GM23338 (cell line): ENCODE data around the gene LCE7A. TPM values are rescaled to one million over a fixed set of nuclear protein-coding genes. Genes with fewer than 3 reads are reported as not detected.
A peak's percentile ranks its signal among the peaks of the same experiment; 100 is the strongest.

Experiments used
- ATAC-seq: fragments of 200-7000 bp; cut with Tn5 transposase; 3 replicates; pipeline ENCODE4 v1.9.1; 2020
- DNase-seq: peaks from one replicate; pipeline ENCODE4 v3.0.0-alpha.2; 2015; ENCODE audit warnings: low spot score
- H2AFZ ChIP-seq: fragments of 200-600 bp; sonication (generic); 2 replicates; pipeline ENCODE4 v1.8.0; 2016; ENCODE audit warnings: antibody characterized with exemption, mild to moderate bottlenecking, moderate library complexity
- H3F3A ChIP-seq: fragments of 200-600 bp; sonication (generic); replicated peaks from 2 replicates; pipeline ENCODE4 v1.8.0; 2017; ENCODE audit warnings: antibody characterized with exemption, mixed run types, low read depth
- H3K27ac ChIP-seq: fragments of 200-600 bp; sonication (generic); 2 replicates; pipeline ENCODE4 v1.6.1; 2016; ENCODE audit warnings: low read depth
- H3K27me3 ChIP-seq: fragments of 200-600 bp; sonication (generic); 2 replicates; pipeline ENCODE4 v1.8.0; 2016; ENCODE audit warnings: mild to moderate bottlenecking, mixed run types, moderate library complexity; ENCODE audit not compliant: insufficient read depth
- H3K36me3 ChIP-seq: fragments of 200-600 bp; sonication (generic); 2 replicates; pipeline ENCODE4 v1.8.0; 2016; ENCODE audit warnings: mild to moderate bottlenecking; ENCODE audit not compliant: insufficient read depth
- H3K4me1 ChIP-seq: fragments of 200-600 bp; sonication (generic); 2 replicates; pipeline ENCODE4 v1.8.0; 2016; ENCODE audit warnings: mild to moderate bottlenecking, moderate library complexity; ENCODE audit not compliant: insufficient read depth
- H3K4me2 ChIP-seq: fragments of 200-600 bp; sonication (generic); 2 replicates; pipeline ENCODE4 v1.7.1; 2017; ENCODE audit warnings: mixed run types
- H3K4me3 ChIP-seq: fragments of 200-600 bp; sonication (generic); 2 replicates; pipeline ENCODE4 v1.6.1; 2016; ENCODE audit warnings: mixed run types
- H3K79me2 ChIP-seq: fragments of 200-600 bp; sonication (generic); replicated peaks from 2 replicates; pipeline ENCODE4 v1.8.0; 2017; ENCODE audit warnings: mild to moderate bottlenecking; ENCODE audit not compliant: insufficient read depth
- H3K9me2 ChIP-seq: fragments of 200-600 bp; sonication (generic); 2 replicates; pipeline ENCODE4 v1.8.0; 2017; ENCODE audit not compliant: insufficient read depth
- H4K20me1 ChIP-seq: fragments of 200-600 bp; sonication (generic); replicated peaks from 2 replicates; pipeline ENCODE4 v1.8.0; 2017; ENCODE audit warnings: mild to moderate bottlenecking; ENCODE audit not compliant: insufficient read depth
- H3K27ac Mint-ChIP-seq: 2 replicates; pipeline ENCODE4 v1.8.0; 2020; ENCODE audit warnings: inconsistent platforms, mild to moderate bottlenecking, moderate library complexity, mixed read lengths
- H3K27me3 Mint-ChIP-seq: 3 replicates; pipeline ENCODE4 v1.8.0; 2022; ENCODE audit warnings: low read depth, mild to moderate bottlenecking, moderate library complexity, mixed read lengths, inconsistent platforms; ENCODE audit not compliant: insufficient read depth, poor library complexity
- H3K36me3 Mint-ChIP-seq: 3 replicates; pipeline ENCODE4 v1.8.0; 2021; ENCODE audit warnings: low read depth, mild to moderate bottlenecking, inconsistent platforms, moderate library complexity, mixed read lengths
- H3K4me1 Mint-ChIP-seq: 3 replicates; pipeline ENCODE4 v1.8.0; 2020; ENCODE audit warnings: mild to moderate bottlenecking, inconsistent platforms, mixed read lengths
- H3K4me3 Mint-ChIP-seq: 3 replicates; pipeline ENCODE4 v1.8.0; 2021; ENCODE audit warnings: moderate library complexity, mild to moderate bottlenecking, inconsistent platforms, mixed read lengths
- H3K9me3 Mint-ChIP-seq: 3 replicates; pipeline ENCODE4 v1.8.0; 2020; ENCODE audit warnings: moderate library complexity, mild to moderate bottlenecking, inconsistent platforms, mixed read lengths
- CREB1 ChIP-seq: fragments of 250-450 bp; sonication (Bioruptor Pico); IDR thresholded peaks from 2 replicates; pipeline ENCODE4 v1.5.0; 2020; ENCODE audit warnings: low read depth, mild to moderate bottlenecking, moderate library complexity
- EZH2 ChIP-seq: fragments of 200-600 bp; sonication (generic); IDR thresholded peaks from one replicate; pipeline ENCODE4 v1.8.0; 2017; ENCODE audit warnings: antibody characterized with exemption, mild to moderate bottlenecking, low read depth; ENCODE audit not compliant: unreplicated experiment
- EZH2phosphoT487 ChIP-seq: fragments of 200-600 bp; sonication (generic); IDR thresholded peaks from one replicate; pipeline ENCODE4 v1.8.1; 2018; ENCODE audit warnings: antibody characterized with exemption; ENCODE audit not compliant: unreplicated experiment
- JUNB ChIP-seq: IDR thresholded peaks from one replicate; pipeline ENCODE4 v1.6.1; 2016; ENCODE audit warnings: antibody characterized with exemption; ENCODE audit not compliant: unreplicated experiment
- NANOG ChIP-seq: IDR thresholded peaks from 2 replicates; pipeline ENCODE4 v1.6.1; 2016; ENCODE audit warnings: antibody characterized with exemption, borderline replicate concordance
- POLR2AphosphoS5 ChIP-seq: IDR thresholded peaks from 2 replicates; pipeline ENCODE4 v1.6.1; 2016; ENCODE audit warnings: antibody characterized with exemption, low read depth
- STAT1 ChIP-seq: IDR thresholded peaks from one replicate; pipeline ENCODE4 v1.6.1; 2016; ENCODE audit warnings: antibody characterized with exemption; ENCODE audit not compliant: unreplicated experiment
- ZNF114 ChIP-seq: fragments of 250-450 bp; sonication (Bioruptor Pico); IDR thresholded peaks from 2 replicates; pipeline ENCODE4 v1.5.0; 2020; ENCODE audit warnings: mild to moderate bottlenecking, moderate library complexity
- ZNF331 ChIP-seq: fragments of 250-450 bp; sonication (Bioruptor Pico); IDR thresholded peaks from 2 replicates; pipeline ENCODE4 v1.5.0; 2020; ENCODE audit warnings: low read depth, mild to moderate bottlenecking, moderate library complexity
- polyA plus RNA-seq: library from polyadenylated mRNA; unstranded; fragments of >200 nt; fragmentation: Nextera tagmentation; extraction: Ambion mirVana; gene quantifications from 2 replicates; pipeline ENCODE4 v1.2.1, GENCODE V29; 2016
- total RNA-seq: library from RNA; depleted of rRNA; stranded (reverse); fragments of >200 nt; shearing (Covaris generic); gene quantifications from 2 replicates; pipeline ENCODE4 v1.2.3, GENCODE V29; 2014
- TF ChIP-seq, protein P1 (sequence below): IDR thresholded peaks from one replicate; pipeline ENCODE4 v1.6.1; 2018; ENCODE audit warnings: antibody characterized with exemption; ENCODE audit not compliant: unreplicated experiment
- TF ChIP-seq, protein P2 (sequence below): fragments of 250-450 bp; sonication (Bioruptor Pico); IDR thresholded peaks from 2 replicates; pipeline ENCODE4 v1.5.0; 2020; ENCODE audit warnings: mild to moderate bottlenecking, moderate library complexity
- TF ChIP-seq, protein P3 (sequence below): IDR thresholded peaks from 2 replicates; pipeline ENCODE4 v1.6.1; 2016; ENCODE audit warnings: antibody characterized with exemption
- TF ChIP-seq, protein P4 (sequence below), 2 experiments: fragments of 200-600 bp in 1 of 2; sonication (generic) in 1 of 2; conservative IDR thresholded peaks; 2 replicates each; pipeline versions ENCODE4 v1.5.1 to v1.6.1; 2016 to 2017; ENCODE audit warnings: antibody characterized with exemption in 2 of 2, low read depth in 2 of 2, mild to moderate bottlenecking in 2 of 2, moderate library complexity in 1 of 2

LCE7A gene
- total and polyA plus RNA-seq, 2 experiments from 2014 or later = not detected

DNA sequence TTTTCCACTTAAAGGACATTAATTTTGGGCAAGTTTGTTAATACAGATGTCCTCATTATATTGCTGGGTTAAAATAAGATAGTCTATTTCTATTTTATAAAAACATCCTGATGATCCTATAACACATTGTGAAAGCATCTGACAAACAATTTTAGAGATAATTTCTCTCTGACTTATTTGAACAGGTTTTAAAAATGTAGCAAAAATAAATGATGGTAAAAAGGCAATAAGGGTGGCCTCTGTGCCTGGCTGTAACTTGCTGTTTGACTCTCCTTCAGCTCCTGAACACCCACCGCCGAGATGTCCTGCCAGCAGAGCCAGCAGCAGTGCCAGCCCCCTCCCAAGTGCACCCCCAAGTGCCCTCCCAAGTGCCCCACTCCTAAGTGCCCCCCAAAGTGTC is 32.6 kb upstream of the LCE7A start, which contains the start of gene LCE1A:
Gene LCE1A (plus strand): TSS at position 301 of the 400 bp plus-strand sequence. CDS start 0 bp downstream, at position 301.
- ATAC-seq (no peak), DNase-seq (no peak)
- H3K27me3 Mint-ChIP-seq = peaks cover 4% of the 10 kb centered on the region
- H3K9me3 Mint-ChIP-seq = peaks cover 26% of the 10 kb centered on the region
- Histone ChIP-seq H3K9me2 (no peaks in the 10 kb centered on the region), H3K4me3 (no peak within 1 kb of the TSS), H3F3A (no peaks in the 10 kb centered on the region), H3K36me3 (no peaks in the 10 kb centered on the region), H3K4me1 (no peaks in the 10 kb centered on the region), H3K79me2 (no peaks in the 10 kb centered on the region), H2AFZ (peak within 1 kb of the TSS; percentile 32; the same call in 1 of the 2 replicates), H3K27me3 (no peaks in the 10 kb centered on the region), H4K20me1 (no peaks in the 10 kb centered on the region), H3K27ac (no peak within 1 kb of the TSS), H3K4me2 (no peak within 1 kb of the TSS)
- no peaks in the 10 kb centered on the region for H3K4me1 Mint-ChIP-seq
- H3K4me3 Mint-ChIP-seq = no peak within 1 kb of the TSS
- TF ChIP-seq JUNB = no peak
- no peak for TF ChIP-seq CREB1
- no peak for TF ChIP-seq EZH2
- TF ChIP-seq NANOG = no peak
- TF ChIP-seq, protein P1, sequence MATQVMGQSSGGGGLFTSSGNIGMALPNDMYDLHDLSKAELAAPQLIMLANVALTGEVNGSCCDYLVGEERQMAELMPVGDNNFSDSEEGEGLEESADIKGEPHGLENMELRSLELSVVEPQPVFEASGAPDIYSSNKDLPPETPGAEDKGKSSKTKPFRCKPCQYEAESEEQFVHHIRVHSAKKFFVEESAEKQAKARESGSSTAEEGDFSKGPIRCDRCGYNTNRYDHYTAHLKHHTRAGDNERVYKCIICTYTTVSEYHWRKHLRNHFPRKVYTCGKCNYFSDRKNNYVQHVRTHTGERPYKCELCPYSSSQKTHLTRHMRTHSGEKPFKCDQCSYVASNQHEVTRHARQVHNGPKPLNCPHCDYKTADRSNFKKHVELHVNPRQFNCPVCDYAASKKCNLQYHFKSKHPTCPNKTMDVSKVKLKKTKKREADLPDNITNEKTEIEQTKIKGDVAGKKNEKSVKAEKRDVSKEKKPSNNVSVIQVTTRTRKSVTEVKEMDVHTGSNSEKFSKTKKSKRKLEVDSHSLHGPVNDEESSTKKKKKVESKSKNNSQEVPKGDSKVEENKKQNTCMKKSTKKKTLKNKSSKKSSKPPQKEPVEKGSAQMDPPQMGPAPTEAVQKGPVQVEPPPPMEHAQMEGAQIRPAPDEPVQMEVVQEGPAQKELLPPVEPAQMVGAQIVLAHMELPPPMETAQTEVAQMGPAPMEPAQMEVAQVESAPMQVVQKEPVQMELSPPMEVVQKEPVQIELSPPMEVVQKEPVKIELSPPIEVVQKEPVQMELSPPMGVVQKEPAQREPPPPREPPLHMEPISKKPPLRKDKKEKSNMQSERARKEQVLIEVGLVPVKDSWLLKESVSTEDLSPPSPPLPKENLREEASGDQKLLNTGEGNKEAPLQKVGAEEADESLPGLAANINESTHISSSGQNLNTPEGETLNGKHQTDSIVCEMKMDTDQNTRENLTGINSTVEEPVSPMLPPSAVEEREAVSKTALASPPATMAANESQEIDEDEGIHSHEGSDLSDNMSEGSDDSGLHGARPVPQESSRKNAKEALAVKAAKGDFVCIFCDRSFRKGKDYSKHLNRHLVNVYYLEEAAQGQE = no peak
- TF ChIP-seq, protein P2, sequence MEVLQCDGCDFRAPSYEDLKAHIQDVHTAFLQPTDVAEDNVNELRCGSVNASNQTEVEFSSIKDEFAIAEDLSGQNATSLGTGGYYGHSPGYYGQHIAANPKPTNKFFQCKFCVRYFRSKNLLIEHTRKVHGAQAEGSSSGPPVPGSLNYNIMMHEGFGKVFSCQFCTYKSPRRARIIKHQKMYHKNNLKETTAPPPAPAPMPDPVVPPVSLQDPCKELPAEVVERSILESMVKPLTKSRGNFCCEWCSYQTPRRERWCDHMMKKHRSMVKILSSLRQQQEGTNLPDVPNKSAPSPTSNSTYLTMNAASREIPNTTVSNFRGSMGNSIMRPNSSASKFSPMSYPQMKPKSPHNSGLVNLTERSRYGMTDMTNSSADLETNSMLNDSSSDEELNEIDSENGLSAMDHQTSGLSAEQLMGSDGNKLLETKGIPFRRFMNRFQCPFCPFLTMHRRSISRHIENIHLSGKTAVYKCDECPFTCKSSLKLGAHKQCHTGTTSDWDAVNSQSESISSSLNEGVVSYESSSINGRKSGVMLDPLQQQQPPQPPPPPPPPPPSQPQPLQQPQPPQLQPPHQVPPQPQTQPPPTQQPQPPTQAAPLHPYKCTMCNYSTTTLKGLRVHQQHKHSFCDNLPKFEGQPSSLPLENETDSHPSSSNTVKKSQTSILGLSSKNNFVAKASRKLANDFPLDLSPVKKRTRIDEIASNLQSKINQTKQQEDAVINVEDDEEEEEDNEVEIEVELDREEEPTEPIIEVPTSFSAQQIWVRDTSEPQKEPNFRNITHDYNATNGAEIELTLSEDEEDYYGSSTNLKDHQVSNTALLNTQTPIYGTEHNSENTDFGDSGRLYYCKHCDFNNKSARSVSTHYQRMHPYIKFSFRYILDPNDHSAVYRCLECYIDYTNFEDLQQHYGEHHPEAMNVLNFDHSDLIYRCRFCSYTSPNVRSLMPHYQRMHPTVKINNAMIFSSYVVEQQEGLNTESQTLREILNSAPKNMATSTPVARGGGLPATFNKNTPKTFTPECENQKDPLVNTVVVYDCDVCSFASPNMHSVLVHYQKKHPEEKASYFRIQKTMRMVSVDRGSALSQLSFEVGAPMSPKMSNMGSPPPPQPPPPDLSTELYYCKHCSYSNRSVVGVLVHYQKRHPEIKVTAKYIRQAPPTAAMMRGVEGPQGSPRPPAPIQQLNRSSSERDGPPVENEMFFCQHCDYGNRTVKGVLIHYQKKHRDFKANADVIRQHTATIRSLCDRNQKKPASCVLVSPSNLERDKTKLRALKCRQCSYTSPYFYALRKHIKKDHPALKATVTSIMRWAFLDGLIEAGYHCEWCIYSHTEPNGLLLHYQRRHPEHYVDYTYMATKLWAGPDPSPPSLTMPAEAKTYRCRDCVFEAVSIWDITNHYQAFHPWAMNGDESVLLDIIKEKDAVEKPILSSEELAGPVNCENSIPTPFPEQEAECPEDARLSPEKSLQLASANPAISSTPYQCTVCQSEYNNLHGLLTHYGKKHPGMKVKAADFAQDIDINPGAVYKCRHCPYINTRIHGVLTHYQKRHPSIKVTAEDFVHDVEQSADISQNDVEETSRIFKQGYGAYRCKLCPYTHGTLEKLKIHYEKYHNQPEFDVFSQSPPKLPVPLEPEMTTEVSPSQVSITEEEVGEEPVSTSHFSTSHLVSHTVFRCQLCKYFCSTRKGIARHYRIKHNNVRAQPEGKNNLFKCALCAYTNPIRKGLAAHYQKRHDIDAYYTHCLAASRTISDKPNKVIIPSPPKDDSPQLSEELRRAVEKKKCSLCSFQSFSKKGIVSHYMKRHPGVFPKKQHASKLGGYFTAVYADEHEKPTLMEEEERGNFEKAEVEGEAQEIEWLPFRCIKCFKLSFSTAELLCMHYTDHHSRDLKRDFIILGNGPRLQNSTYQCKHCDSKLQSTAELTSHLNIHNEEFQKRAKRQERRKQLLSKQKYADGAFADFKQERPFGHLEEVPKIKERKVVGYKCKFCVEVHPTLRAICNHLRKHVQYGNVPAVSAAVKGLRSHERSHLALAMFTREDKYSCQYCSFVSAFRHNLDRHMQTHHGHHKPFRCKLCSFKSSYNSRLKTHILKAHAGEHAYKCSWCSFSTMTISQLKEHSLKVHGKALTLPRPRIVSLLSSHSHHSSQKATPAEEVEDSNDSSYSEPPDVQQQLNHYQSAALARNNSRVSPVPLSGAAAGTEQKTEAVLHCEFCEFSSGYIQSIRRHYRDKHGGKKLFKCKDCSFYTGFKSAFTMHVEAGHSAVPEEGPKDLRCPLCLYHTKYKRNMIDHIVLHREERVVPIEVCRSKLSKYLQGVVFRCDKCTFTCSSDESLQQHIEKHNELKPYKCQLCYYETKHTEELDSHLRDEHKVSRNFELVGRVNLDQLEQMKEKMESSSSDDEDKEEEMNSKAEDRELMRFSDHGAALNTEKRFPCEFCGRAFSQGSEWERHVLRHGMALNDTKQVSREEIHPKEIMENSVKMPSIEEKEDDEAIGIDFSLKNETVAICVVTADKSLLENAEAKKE (CRISPR knock-in tag) = no peak
- TF ChIP-seq, protein P3, sequence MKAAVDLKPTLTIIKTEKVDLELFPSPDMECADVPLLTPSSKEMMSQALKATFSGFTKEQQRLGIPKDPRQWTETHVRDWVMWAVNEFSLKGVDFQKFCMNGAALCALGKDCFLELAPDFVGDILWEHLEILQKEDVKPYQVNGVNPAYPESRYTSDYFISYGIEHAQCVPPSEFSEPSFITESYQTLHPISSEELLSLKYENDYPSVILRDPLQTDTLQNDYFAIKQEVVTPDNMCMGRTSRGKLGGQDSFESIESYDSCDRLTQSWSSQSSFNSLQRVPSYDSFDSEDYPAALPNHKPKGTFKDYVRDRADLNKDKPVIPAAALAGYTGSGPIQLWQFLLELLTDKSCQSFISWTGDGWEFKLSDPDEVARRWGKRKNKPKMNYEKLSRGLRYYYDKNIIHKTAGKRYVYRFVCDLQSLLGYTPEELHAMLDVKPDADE = no peak
- no peak for TF ChIP-seq EZH2phosphoT487
- TF ChIP-seq, protein P4, sequence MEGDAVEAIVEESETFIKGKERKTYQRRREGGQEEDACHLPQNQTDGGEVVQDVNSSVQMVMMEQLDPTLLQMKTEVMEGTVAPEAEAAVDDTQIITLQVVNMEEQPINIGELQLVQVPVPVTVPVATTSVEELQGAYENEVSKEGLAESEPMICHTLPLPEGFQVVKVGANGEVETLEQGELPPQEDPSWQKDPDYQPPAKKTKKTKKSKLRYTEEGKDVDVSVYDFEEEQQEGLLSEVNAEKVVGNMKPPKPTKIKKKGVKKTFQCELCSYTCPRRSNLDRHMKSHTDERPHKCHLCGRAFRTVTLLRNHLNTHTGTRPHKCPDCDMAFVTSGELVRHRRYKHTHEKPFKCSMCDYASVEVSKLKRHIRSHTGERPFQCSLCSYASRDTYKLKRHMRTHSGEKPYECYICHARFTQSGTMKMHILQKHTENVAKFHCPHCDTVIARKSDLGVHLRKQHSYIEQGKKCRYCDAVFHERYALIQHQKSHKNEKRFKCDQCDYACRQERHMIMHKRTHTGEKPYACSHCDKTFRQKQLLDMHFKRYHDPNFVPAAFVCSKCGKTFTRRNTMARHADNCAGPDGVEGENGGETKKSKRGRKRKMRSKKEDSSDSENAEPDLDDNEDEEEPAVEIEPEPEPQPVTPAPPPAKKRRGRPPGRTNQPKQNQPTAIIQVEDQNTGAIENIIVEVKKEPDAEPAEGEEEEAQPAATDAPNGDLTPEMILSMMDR (conservative IDR thresholded peaks at IDR 0.05; ENCODE audit: low read depth in 2 of 2) = no peak
- TF ChIP-seq STAT1 = no peak
- TF ChIP-seq ZNF114 (CRISPR knock-in tag) = no peak
- no peak for TF ChIP-seq ZNF331 (CRISPR knock-in tag)
- TF ChIP-seq POLR2AphosphoS5 = no peak
- H3K36me3 Mint-ChIP-seq = no peaks in the 10 kb centered on the region; the same call in 2 of the 3 replicates
- H3K27ac Mint-ChIP-seq = no peak within 1 kb of the TSS
